GM18861 (cell line): ENCODE data around the gene KAT8.
"Not testable (repeated sequence)": the region's sequence is repeated elsewhere in the genome, so short reads cannot be mapped to it uniquely, and the experiment has no call there.

Source experiments
- ATAC-seq: cut with Tn5 transposase; IDR thresholded peaks from one replicate; pipeline ENCODE4 v1.9.1; 2021; ENCODE audit not compliant: unreplicated experiment

The KAT8 gene

GRCh38 chr16:31083556-31083955 lies 33.9 kb upstream of the KAT8 start:
- no peak for ATAC-seq

GRCh38 chr16:31083981-31084380 lies 33.5 kb upstream of the KAT8 start:
- no peak for ATAC-seq

- no peak for ATAC-seq
Observed at GRCh38 chr16:31084584-31085302, 32.7 kb upstream of the KAT8 start.

GRCh38 chr16:31085411-31085810 lies 32.1 kb upstream of the KAT8 start:
- ATAC-seq: no peak

GRCh38 chr16:31085873-31086628 lies 31.4 kb upstream of the KAT8 start:
- no peak for ATAC-seq

- no peak for ATAC-seq
Observed at GRCh38 chr16:31086629-31086906, 30.9 kb upstream of the KAT8 start.

- ATAC-seq: no peak
Observed at GRCh38 chr16:31087481-31087880, 30.0 kb upstream of the KAT8 start.

- ATAC-seq: no peak
Observed at GRCh38 chr16:31087971-31088370, 29.5 kb upstream of the KAT8 start.

- ATAC-seq: no peak
Observed at GRCh38 chr16:31088459-31089183, 28.8 kb upstream of the KAT8 start, which contains the start of gene PRSS53. Gene PRSS53 (minus strand): TSS chr16:31088943. CDS start chr16:31088809, 134 bp downstream.

GRCh38 chr16:31089199-31089598 lies 28.3 kb upstream of the KAT8 start:
- ATAC-seq: no peak

GRCh38 chr16:31090540-31090939 lies 26.9 kb upstream of the KAT8 start:
- ATAC-seq: no peak

GRCh38 chr16:31092330-31092729 lies 25.1 kb upstream of the KAT8 start:
- no peak for ATAC-seq

GRCh38 chr16:31093132-31093703 lies 24.2 kb upstream of the KAT8 start:
- ATAC-seq: no peak

GRCh38 chr16:31094088-31094423 lies 23.4 kb upstream of the KAT8 start:
- ATAC-seq: no peak

GRCh38 chr16:31094424-31095120 lies 22.9 kb upstream of the KAT8 start, which contains the start of gene VKORC1:
Gene VKORC1 (minus strand): TSS chr16:31094797. CDS start chr16:31094729, 68 bp downstream.
- peak; percentile 71 for ATAC-seq

GRCh38 chr16:31099860-31100638 lies 17.4 kb upstream of the KAT8 start:
- ATAC-seq: no peak

GRCh38 chr16:31100876-31101641 lies 16.4 kb upstream of the KAT8 start:
- ATAC-seq: not testable (repeated sequence)

- peak; percentile 45 for ATAC-seq
Observed at GRCh38 chr16:31105677-31106213, 11.7 kb upstream of the KAT8 start.
